HG03439 (cell line): ENCODE data around the gene EYS.

Experiments used
- ATAC-seq: cut with Tn5 transposase; IDR thresholded peaks from one replicate; pipeline ENCODE4 v1.9.1; 2021; ENCODE audit warnings: mild to moderate bottlenecking, moderate library complexity; ENCODE audit not compliant: unreplicated experiment

EYS gene

GRCh38 chr6:64217721-64218620 is 1489.1 kb downstream of the EYS start:
- no peak for ATAC-seq

GRCh38 chr6:64214373-64214772 is 1492.7 kb downstream of the EYS start:
- no peak for ATAC-seq

GRCh38 chr6:64213697-64214096 is 1493.3 kb downstream of the EYS start:
- ATAC-seq: no peak

- ATAC-seq: no peak
Observed at GRCh38 chr6:64197246-64197645, 1509.8 kb downstream of the EYS start.

- no peak for ATAC-seq
Observed at GRCh38 chr6:64186592-64186991, 1520.4 kb downstream of the EYS start.

GRCh38 chr6:64185621-64186020 is 1521.4 kb downstream of the EYS start:
- ATAC-seq: no peak

GRCh38 chr6:64175296-64175695 is 1531.7 kb downstream of the EYS start:
- ATAC-seq: no peak

GRCh38 chr6:64170316-64170715 is 1536.7 kb downstream of the EYS start:
- no peak for ATAC-seq

- ATAC-seq: no peak
Observed at GRCh38 chr6:64160486-64160885, 1546.5 kb downstream of the EYS start.

- ATAC-seq: no peak
Observed at GRCh38 chr6:64155063-64155462, 1552.0 kb downstream of the EYS start.

- ATAC-seq: no peak
Observed at GRCh38 chr6:64146876-64147275, 1560.2 kb downstream of the EYS start.

GRCh38 chr6:64146094-64146493 is 1560.9 kb downstream of the EYS start:
- ATAC-seq: no peak

GRCh38 chr6:64145658-64146057 is 1561.4 kb downstream of the EYS start:
- no peak for ATAC-seq

GRCh38 chr6:64143101-64143500 is 1563.9 kb downstream of the EYS start:
- no peak for ATAC-seq

GRCh38 chr6:64141680-64142079 is 1565.3 kb downstream of the EYS start:
- no peak for ATAC-seq

GRCh38 chr6:64128301-64129024 is 1578.6 kb downstream of the EYS start:
- ATAC-seq: no peak

GRCh38 chr6:64123761-64124633 is 1583.0 kb downstream of the EYS start:
- no peak for ATAC-seq

GRCh38 chr6:64122712-64123375 is 1584.2 kb downstream of the EYS start:
- ATAC-seq: no peak

GRCh38 chr6:64121011-64121565 is 1585.9 kb downstream of the EYS start:
- no peak for ATAC-seq

- no peak for ATAC-seq
Observed at GRCh38 chr6:64113704-64114103, 1593.3 kb downstream of the EYS start.
